Epithelial cell of proximal tubule (primary cell): Measurements from ENCODE around the gene LRRC52. TPM values are rescaled to one million over a fixed set of nuclear protein-coding genes. Genes with fewer than 3 reads are reported as not detected.

Source experiments
- DNase-seq: peaks from one replicate; pipeline ENCODE4 v3.0.0-alpha.2; 2011; ENCODE audit warnings: low read depth
- H3K4me3 ChIP-seq: 2 replicates; pipeline ENCODE4 v1.5.1; 2011; ENCODE audit warnings: low read depth, mild to moderate bottlenecking, low read length
- total RNA-seq: library from RNA; depleted of rRNA; stranded (reverse); fragments of >200 nt; gene quantifications from 2 replicates; pipeline ENCODE4 v1.2.3, GENCODE V29; 2015
- TF ChIP-seq, protein P1 (sequence below): conservative IDR thresholded peaks from 2 replicates; pipeline ENCODE4 v1.5.1; 2012; ENCODE audit warnings: low read depth, mild to moderate bottlenecking, low read length

The LRRC52 gene
- total RNA-seq, 1 donor from 2014 or later, result not detected

DNA sequence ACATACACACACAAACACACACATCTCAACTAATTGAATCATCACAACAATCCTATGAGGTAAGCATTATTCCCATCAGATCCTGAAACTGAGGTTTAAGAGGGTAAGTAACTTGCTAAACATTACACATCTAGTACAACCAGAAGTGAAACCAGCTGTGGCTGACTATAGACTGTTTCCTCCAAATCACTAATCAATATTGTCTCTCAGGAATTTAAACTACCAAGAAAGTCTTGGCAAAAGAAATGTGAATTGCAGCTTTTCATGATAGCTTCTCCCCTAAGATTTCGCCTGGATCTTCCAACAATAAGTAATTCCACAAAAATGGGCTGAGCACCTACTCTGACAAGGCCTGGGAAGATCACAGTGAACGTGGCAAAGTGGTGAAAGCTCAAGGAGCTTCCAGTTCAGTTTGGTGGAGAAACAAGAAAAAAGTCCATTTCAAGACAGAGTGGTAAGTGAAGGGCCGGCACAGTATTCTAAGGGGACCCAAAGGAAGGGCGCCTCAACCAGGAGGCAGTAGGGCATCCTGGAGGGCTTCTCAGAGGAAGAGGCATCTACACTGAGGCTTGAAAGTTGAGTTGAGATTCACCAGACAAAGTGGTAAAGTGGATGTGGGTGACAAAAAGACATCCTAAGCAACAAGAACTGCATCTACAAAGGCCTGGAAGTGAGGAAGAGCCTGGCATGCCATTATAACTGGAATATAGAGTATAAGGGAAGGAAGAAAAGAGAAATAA lies 22.1 kb downstream of the LRRC52 start:
- H3K4me3 ChIP-seq, result no peak overlapping the region
- no peak for DNase-seq
- TF ChIP-seq, protein P1, sequence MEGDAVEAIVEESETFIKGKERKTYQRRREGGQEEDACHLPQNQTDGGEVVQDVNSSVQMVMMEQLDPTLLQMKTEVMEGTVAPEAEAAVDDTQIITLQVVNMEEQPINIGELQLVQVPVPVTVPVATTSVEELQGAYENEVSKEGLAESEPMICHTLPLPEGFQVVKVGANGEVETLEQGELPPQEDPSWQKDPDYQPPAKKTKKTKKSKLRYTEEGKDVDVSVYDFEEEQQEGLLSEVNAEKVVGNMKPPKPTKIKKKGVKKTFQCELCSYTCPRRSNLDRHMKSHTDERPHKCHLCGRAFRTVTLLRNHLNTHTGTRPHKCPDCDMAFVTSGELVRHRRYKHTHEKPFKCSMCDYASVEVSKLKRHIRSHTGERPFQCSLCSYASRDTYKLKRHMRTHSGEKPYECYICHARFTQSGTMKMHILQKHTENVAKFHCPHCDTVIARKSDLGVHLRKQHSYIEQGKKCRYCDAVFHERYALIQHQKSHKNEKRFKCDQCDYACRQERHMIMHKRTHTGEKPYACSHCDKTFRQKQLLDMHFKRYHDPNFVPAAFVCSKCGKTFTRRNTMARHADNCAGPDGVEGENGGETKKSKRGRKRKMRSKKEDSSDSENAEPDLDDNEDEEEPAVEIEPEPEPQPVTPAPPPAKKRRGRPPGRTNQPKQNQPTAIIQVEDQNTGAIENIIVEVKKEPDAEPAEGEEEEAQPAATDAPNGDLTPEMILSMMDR, result no peak

DNA sequence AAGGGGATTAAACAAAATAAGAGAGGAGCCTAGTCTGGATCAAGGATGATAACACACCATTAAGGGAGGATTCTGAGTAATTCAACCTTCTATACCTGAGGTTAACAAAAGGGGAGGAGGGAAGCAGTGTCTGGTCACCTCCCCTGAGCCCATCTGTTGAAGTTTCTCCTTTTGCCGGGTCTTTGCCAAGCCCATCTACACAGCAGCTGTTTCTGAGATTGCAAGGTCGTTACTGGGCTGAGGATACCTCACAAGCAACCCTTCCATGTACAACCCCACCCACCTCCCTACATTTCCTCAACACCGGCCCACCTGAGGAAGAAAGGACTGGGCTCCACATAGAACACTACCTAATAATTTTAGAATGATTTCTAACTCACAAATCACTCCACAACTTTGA lies 26.3 kb downstream of the LRRC52 start:
- DNase-seq, result no peak
- TF ChIP-seq, protein P1, result no peak
- H3K4me3 ChIP-seq, result no peak overlapping the region

DNA sequence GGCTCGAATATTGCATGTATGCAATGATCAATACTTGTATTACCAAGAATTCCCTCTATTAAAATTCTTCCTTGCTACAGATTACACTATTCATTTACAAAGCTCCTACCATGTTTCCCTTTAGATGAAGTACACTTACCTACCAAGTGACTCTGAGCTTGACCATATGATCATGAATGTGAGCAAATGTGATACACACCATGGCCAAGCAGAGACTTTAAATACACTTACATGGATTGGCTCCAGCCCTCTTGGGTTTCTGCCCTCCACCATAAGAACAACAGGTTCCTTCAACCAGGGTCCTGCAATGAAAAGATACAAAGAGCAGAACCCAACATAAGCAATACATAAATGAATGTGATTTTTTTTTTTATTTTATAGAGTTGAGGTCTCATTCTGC lies 30.0 kb downstream of the LRRC52 start:
- no peak overlapping the region for H3K4me3 ChIP-seq

DNA sequence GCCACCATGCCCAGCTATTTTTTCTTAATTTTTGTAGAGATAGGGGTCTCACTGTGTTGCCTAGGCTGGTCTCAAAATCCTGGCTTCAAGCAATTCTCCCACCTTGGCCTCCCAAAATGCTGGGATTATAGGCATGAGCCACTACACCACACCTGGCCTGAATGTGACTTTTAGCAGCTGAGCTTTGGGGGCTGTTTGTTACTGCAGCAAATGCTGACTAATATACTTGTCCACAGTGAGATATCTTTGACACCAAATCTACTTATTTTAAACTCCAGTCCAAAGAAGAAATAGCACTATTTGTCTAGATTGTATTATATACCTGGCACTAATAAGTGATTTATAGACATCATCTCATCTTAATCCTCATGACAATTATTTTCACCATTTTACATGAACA lies 30.5 kb downstream of the LRRC52 start:
- TF ChIP-seq, protein P1, result no peak
- no peak for DNase-seq
- no peak overlapping the region for H3K4me3 ChIP-seq

More for the DNA sequence above, 30.0 kb downstream of the LRRC52 start:
- DNase-seq, result no peak
- TF ChIP-seq, protein P1, result no peak

DNA sequence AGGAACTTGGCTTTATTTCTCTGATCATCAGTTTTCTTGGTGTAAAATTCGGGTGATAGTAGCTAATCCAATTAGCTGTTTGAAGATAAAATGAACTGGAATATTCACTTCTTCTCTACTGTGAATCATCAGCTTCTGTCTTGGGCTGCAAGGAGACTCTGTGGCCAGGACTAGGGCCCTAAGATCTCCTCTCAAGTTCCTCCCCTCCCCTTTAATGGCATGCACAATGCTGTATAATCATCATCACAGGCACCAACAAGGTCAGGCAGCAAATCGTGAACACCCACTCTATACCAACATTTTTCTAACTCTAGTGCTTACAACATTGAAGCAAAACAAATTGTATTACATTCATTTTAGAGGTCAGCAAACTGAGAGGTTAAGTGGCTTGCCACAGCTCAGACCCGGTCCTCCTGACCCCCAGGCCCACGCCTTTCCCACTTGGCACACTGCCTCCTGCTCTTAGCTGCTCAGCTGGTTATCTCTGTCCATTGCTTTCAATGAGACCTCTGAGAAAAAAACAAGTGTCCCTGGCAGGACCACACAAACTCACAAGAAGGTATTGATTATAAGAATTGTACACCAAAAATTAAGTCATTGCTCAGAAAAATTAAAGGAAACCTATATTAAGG lies 31.8 kb downstream of the LRRC52 start:
- H3K4me3 ChIP-seq, result no peak overlapping the region
- TF ChIP-seq, protein P1, result no peak
- no peak for DNase-seq

DNA sequence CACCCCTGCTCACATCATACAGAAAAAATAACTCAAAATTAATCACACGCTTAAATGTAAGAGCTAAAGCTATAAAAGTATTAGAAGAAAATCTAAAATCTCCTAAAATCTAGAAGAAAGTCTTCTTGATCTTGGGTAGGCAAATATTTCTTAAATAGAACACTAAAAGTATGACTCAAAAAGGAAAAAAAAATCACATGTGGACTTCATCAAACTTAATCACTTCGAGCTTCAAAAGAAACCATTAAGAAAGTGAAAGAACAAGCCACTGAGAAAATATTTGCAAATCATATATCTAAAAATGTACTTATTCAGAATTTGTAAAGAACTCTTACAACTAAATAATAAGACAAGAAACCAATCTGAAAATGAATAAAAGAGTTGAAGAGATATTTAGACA lies 32.7 kb downstream of the LRRC52 start:
- TF ChIP-seq, protein P1, result no peak
- no peak overlapping the region for H3K4me3 ChIP-seq
- DNase-seq, result no peak
